ENCODE measurements around the gene RPS3A. TPM values are rescaled to one million over a fixed set of nuclear protein-coding genes. Genes with fewer than 3 reads are reported as not detected.

The RPS3A gene
- total RNA-seq, 1 donor from 2014 or later, result 1,447 TPM

DNA sequence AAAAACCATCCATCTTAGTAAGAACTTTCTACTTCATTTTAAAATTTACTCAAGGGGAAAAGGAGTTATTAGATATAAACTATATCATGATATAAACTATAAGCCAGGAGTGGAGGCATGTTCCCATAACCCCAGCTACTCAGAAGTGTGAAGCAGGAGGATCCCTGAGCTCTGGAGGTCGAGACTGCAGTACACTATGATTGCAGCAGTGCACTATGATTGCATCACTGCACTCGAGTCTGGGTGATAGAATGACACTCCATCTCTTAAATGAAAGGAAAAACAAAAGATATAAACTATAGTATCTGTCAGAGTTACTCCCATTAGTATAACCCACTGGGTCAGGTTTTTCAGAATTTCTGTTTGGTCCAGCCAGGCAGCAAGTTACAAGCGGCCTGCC lies 47.6 kb downstream of the RPS3A start:
- TF ChIP-seq, protein P1, sequence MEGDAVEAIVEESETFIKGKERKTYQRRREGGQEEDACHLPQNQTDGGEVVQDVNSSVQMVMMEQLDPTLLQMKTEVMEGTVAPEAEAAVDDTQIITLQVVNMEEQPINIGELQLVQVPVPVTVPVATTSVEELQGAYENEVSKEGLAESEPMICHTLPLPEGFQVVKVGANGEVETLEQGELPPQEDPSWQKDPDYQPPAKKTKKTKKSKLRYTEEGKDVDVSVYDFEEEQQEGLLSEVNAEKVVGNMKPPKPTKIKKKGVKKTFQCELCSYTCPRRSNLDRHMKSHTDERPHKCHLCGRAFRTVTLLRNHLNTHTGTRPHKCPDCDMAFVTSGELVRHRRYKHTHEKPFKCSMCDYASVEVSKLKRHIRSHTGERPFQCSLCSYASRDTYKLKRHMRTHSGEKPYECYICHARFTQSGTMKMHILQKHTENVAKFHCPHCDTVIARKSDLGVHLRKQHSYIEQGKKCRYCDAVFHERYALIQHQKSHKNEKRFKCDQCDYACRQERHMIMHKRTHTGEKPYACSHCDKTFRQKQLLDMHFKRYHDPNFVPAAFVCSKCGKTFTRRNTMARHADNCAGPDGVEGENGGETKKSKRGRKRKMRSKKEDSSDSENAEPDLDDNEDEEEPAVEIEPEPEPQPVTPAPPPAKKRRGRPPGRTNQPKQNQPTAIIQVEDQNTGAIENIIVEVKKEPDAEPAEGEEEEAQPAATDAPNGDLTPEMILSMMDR (IDR thresholded peaks at IDR 0.05), result no peak
- H3K27me3 ChIP-seq (ENCODE audit: low read depth), result no peaks in the 10 kb centered on the region
- H3K36me3 ChIP-seq, result peaks cover 73% of the 10 kb centered on the region
- peak overlapping the region; percentile 33 for H3K27ac ChIP-seq
- DNase-seq, result no peak
- no peak overlapping the region for H3K4me3 ChIP-seq
- intact Hi-C loops (cut with DNase I), result no loop called here
- ATAC-seq, result no peak
- H3K4me1 ChIP-seq, result peaks cover 9% of the 10 kb centered on the region
- no peaks in the 10 kb centered on the region for H3K9me3 ChIP-seq

DNA sequence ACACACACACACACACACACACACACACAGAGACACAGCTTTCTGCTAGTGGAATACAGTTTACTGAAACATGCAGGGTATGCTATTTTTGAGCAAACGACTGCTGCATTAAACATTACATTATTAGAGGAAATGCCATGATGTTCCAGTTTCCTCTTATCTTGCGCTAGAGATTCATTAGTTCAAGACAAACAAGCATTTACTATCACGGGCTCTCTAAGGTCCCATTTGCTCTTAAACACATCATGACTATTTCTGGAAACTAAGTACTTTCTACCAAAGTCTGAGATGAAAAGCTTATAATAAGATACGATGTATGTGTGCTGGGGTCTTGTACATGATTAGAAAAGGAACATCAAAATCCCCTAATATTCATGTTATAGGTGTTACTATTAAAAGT lies 48.8 kb downstream of the RPS3A start:
- Histone ChIP-seq H3K4me3 (no peak overlapping the region), H3K9me3 (no peaks in the 10 kb centered on the region), H3K36me3 (peaks cover 62% of the 10 kb centered on the region), H3K27ac (no peak overlapping the region), H3K4me1 (peaks cover 19% of the 10 kb centered on the region), H3K27me3 (ENCODE audit: low read depth) (no peaks in the 10 kb centered on the region)
- intact Hi-C loops (cut with DNase I), result no loop called here
- DNase-seq (no peak), ATAC-seq (no peak)
- TF ChIP-seq, protein P1 (IDR thresholded peaks at IDR 0.05), result no peak

DNA sequence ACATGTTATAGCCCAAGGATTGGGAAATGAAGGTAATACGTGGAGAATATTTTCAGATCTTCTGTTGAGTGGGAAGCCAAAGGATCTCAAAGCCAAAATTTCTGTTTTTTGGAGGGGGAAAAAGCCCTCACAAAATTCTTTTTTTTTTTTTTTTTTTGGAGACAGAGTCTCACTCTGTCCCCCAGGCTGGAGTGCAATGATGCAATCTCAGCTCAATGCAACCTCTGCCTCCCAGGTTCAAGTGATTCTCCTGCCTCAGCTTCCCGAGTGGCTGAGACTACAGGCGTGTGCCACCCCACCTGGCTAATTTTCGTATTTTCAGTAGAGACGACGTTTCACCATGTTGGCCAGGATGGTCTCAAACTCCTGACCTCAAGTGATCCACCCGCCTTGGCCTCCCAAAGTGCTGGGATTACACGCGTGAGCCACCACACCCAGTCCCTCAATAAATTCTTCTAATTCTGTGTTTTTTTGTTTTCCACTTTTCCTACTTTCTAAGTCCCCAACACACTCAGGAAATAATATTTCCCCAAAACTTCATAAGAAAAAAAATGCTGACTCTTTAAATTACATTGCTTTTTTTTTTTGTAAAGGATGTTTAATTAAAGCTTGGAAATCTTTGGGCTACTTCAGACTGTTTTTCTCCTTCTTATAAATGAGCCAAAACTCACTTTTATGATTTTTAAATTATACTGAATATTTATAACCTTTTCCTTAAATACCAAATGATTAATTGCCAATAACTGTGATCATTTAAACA lies 51.6 kb downstream of the RPS3A start:
- H3K9me3 ChIP-seq, result no peaks in the 10 kb centered on the region
- no peaks in the 10 kb centered on the region for H3K27me3 ChIP-seq (ENCODE audit: low read depth)
- TF ChIP-seq, protein P1 (IDR thresholded peaks at IDR 0.05), result no peak
- no peak overlapping the region for H3K27ac ChIP-seq
- peaks cover 21% of the 10 kb centered on the region for H3K4me1 ChIP-seq
- intact Hi-C loops (cut with DNase I), result no loop called here
- no peak overlapping the region for H3K4me3 ChIP-seq
- DNase-seq, result no peak
- H3K36me3 ChIP-seq, result peaks cover 47% of the 10 kb centered on the region
- no peak for ATAC-seq

DNA sequence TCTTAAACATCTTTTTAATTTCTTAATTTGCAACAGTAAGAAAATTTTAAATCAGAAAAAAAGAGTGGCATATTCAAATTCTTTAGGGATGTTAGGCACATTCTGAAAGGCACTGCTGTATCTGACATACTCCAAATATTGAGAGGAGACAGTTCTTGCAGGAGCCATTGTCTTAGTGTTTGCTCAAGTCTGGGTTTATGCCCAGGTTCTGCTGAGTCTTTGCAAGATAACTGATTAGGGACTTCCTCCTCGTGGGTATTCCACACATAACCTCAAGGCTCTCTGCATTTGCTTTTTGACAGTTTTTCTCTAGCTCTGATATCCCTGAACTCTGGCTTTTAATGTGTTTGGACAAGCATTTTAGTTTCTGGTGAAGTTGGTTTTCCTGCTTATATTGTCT lies 52.6 kb downstream of the RPS3A start:
- peaks cover 37% of the 10 kb centered on the region for H3K36me3 ChIP-seq
- no peaks in the 10 kb centered on the region for H3K27me3 ChIP-seq (ENCODE audit: low read depth)
- H3K9me3 ChIP-seq, result no peaks in the 10 kb centered on the region
- H3K4me3 ChIP-seq, result no peak overlapping the region
- no peak overlapping the region for H3K27ac ChIP-seq
- peaks cover 21% of the 10 kb centered on the region for H3K4me1 ChIP-seq
- DNase-seq, result no peak
- TF ChIP-seq, protein P1 (IDR thresholded peaks at IDR 0.05), result no peak
- intact Hi-C loops (cut with DNase I), result no loop called here
- no peak for ATAC-seq

DNA sequence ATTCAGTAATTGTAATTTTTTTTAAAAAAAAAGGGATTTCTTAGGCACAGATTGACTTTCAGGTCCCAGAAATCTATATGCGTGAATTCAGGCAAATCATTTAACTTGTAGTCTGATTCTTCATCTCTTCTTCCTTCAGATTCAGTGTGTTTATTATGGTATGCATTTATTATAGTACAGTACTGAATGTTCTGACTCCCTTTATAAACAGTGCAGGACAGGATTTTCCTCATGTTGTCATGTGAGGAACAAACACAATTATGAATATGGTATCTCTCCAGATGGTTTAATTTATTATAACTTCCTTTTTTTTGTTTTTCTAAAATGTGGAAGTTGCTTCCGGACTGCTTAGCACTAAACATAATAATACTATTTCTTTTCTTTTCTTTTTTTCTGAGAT lies 54.2 kb downstream of the RPS3A start:
- ATAC-seq (no peak), DNase-seq (no peak)
- TF ChIP-seq, protein P1 (IDR thresholded peaks at IDR 0.05), result no peak
- Histone ChIP-seq H3K27me3 (ENCODE audit: low read depth) (no peaks in the 10 kb centered on the region), H3K4me1 (peaks cover 21% of the 10 kb centered on the region), H3K4me3 (no peak overlapping the region), H3K27ac (peak overlapping the region; percentile 70), H3K9me3 (no peaks in the 10 kb centered on the region), H3K36me3 (peaks cover 29% of the 10 kb centered on the region)
- intact Hi-C loops (cut with DNase I), result no loop called here

Other genes with a start within 250 kb of the RPS3A start
- gene LRBA, start 84.3 kb upstream of the RPS3A start, total RNA-seq, result 46.2 TPM
- gene PRSS48, start 177.5 kb downstream of the RPS3A start, total RNA-seq, result not detected
- gene SH3D19, start 226.0 kb downstream of the RPS3A start, total RNA-seq, result 86.6 TPM

Data from lower lobe of right lung (tissue), 2 donors.